GM21423 (cell line): Measurements from ENCODE around the gene SERPINA12.

Source experiments
- ATAC-seq: cut with Tn5 transposase; IDR thresholded peaks from one replicate; pipeline ENCODE4 v1.9.1; 2021; ENCODE audit warnings: mild to moderate bottlenecking, moderate library complexity; ENCODE audit not compliant: unreplicated experiment

SERPINA12 gene

GRCh38 chr14:94467728-94468520 lies 41.3 kb downstream of the SERPINA12 start:
- ATAC-seq: no peak

- no peak for ATAC-seq
These were observed 42.4 kb downstream of the SERPINA12 start for GRCh38 chr14:94466706-94467370.

GRCh38 chr14:94465042-94465441 lies 44.2 kb downstream of the SERPINA12 start:
- no peak for ATAC-seq

GRCh38 chr14:94464290-94464689 lies 45.0 kb downstream of the SERPINA12 start:
- no peak for ATAC-seq

- ATAC-seq: no peak
These were observed 46.3 kb downstream of the SERPINA12 start for GRCh38 chr14:94462763-94463572.

- ATAC-seq: no peak
These were observed 47.1 kb downstream of the SERPINA12 start for GRCh38 chr14:94462219-94462551.

GRCh38 chr14:94461526-94462218 lies 47.6 kb downstream of the SERPINA12 start:
- ATAC-seq: no peak

- no peak for ATAC-seq
These were observed 48.4 kb downstream of the SERPINA12 start for GRCh38 chr14:94460631-94461416.

GRCh38 chr14:94458558-94459205 lies 50.6 kb downstream of the SERPINA12 start:
- ATAC-seq: no peak

GRCh38 chr14:94458096-94458495 lies 51.2 kb downstream of the SERPINA12 start:
- no peak for ATAC-seq

- ATAC-seq: no peak
These were observed 53.3 kb downstream of the SERPINA12 start for GRCh38 chr14:94455928-94456327.

GRCh38 chr14:94451826-94452225 lies 57.4 kb downstream of the SERPINA12 start:
- no peak for ATAC-seq

- no peak for ATAC-seq
These were observed 58.0 kb downstream of the SERPINA12 start for GRCh38 chr14:94451091-94451771.

- no peak for ATAC-seq
These were observed 58.6 kb downstream of the SERPINA12 start for GRCh38 chr14:94450722-94451090.

- no peak for ATAC-seq
These were observed 59.3 kb downstream of the SERPINA12 start for GRCh38 chr14:94449930-94450329.

GRCh38 chr14:94448071-94448808 lies 61.0 kb downstream of the SERPINA12 start:
- no peak for ATAC-seq

GRCh38 chr14:94447206-94447605 lies 62.1 kb downstream of the SERPINA12 start:
- ATAC-seq: no peak

- ATAC-seq: no peak
These were observed 63.1 kb downstream of the SERPINA12 start for GRCh38 chr14:94446126-94446525.

- ATAC-seq: no peak
These were observed 64.3 kb downstream of the SERPINA12 start for GRCh38 chr14:94445003-94445402.
